Measurements from ENCODE around the gene PBX3.
A peak's percentile ranks its signal among the peaks of the same experiment; 100 is the strongest.

The PBX3 gene

GRCh38 chr9:125812403-125812802 is 65.2 kb downstream of the PBX3 start:
- H2AFZ ChIP-seq: no peak overlapping the region
- TF ChIP-seq, protein P1, sequence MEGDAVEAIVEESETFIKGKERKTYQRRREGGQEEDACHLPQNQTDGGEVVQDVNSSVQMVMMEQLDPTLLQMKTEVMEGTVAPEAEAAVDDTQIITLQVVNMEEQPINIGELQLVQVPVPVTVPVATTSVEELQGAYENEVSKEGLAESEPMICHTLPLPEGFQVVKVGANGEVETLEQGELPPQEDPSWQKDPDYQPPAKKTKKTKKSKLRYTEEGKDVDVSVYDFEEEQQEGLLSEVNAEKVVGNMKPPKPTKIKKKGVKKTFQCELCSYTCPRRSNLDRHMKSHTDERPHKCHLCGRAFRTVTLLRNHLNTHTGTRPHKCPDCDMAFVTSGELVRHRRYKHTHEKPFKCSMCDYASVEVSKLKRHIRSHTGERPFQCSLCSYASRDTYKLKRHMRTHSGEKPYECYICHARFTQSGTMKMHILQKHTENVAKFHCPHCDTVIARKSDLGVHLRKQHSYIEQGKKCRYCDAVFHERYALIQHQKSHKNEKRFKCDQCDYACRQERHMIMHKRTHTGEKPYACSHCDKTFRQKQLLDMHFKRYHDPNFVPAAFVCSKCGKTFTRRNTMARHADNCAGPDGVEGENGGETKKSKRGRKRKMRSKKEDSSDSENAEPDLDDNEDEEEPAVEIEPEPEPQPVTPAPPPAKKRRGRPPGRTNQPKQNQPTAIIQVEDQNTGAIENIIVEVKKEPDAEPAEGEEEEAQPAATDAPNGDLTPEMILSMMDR (IDR thresholded peaks at IDR 0.05): no peak
- peaks cover 24% of the 10 kb centered on the region for H3K79me2 ChIP-seq
- no peak overlapping the region for H3K27ac ChIP-seq
- no peaks in the 10 kb centered on the region for H3K9me3 ChIP-seq (ENCODE audit: control insufficient read depth, low read length)
- no peak overlapping the region for H3K4me2 ChIP-seq (ENCODE audit: low read length)
- no peaks in the 10 kb centered on the region for H3K27me3 ChIP-seq (ENCODE audit: control insufficient read depth, insufficient read depth, low read length)
- H3K4me3 ChIP-seq (ENCODE audit: low read depth, low read length): no peak overlapping the region
- no peaks in the 10 kb centered on the region for H3K36me3 ChIP-seq (ENCODE audit: control insufficient read depth, insufficient read depth, low read length)
- no peaks in the 10 kb centered on the region for H3K4me1 ChIP-seq
- no peak overlapping the region for H3K9ac ChIP-seq

DNA sequence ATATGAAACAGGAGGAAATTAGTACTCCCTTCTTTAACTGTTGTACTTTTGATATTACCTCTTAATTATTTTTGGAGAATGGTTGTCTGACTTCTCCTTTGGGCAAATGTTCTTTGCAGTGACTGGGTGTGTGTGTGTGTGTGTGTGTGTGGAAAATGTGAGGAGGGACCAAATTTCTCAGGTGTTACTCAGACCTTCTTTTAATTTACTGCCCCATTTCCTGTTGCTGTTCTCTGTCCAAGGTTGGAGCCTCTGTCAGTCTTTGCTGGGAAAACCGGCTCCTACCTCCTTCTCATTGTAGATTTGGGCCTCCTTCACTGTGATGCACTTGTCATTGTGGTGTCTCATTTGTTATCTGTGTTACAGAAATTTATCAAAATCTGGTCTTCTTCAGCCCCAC is 68.4 kb downstream of the PBX3 start:
- no peaks in the 10 kb centered on the region for H3K27me3 ChIP-seq (ENCODE audit: control insufficient read depth, insufficient read depth, low read length)
- H3K79me2 ChIP-seq: peaks cover 19% of the 10 kb centered on the region
- TF ChIP-seq, protein P1 (IDR thresholded peaks at IDR 0.05): no peak
- H3K4me3 ChIP-seq (ENCODE audit: low read depth, low read length): no peak overlapping the region
- no peaks in the 10 kb centered on the region for H3K36me3 ChIP-seq (ENCODE audit: control insufficient read depth, insufficient read depth, low read length)
- H3K27ac ChIP-seq: no peak overlapping the region
- H3K9me3 ChIP-seq (ENCODE audit: control insufficient read depth, low read length): no peaks in the 10 kb centered on the region
- no peak overlapping the region for H3K9ac ChIP-seq
- H3K4me2 ChIP-seq (ENCODE audit: low read length): no peak overlapping the region
- H2AFZ ChIP-seq: no peak overlapping the region
- no peaks in the 10 kb centered on the region for H3K4me1 ChIP-seq

- H3K4me2 ChIP-seq (ENCODE audit: low read length): no peak overlapping the region
- TF ChIP-seq, protein P1 (IDR thresholded peaks at IDR 0.05): no peak
- H3K27ac ChIP-seq: peak overlapping the region; percentile 24
- H3K4me1 ChIP-seq: no peaks in the 10 kb centered on the region
- no peak overlapping the region for H2AFZ ChIP-seq
- no peak overlapping the region for H3K4me3 ChIP-seq (ENCODE audit: low read depth, low read length)
- H3K9ac ChIP-seq: no peak overlapping the region
- H3K27me3 ChIP-seq (ENCODE audit: control insufficient read depth, insufficient read depth, low read length): no peaks in the 10 kb centered on the region
- H3K36me3 ChIP-seq (ENCODE audit: control insufficient read depth, insufficient read depth, low read length): no peaks in the 10 kb centered on the region
- peaks cover 13% of the 10 kb centered on the region for H3K79me2 ChIP-seq
- H3K9me3 ChIP-seq (ENCODE audit: control insufficient read depth, low read length): no peaks in the 10 kb centered on the region
These were observed 69.1 kb downstream of the PBX3 start for GRCh38 chr9:125816321-125816720.

GRCh38 chr9:125820100-125820804 is 73.1 kb downstream of the PBX3 start:
- Histone ChIP-seq H3K4me2 (ENCODE audit: low read length) (peak overlapping the region; percentile 63), H2AFZ (no peak overlapping the region), H3K79me2 (peaks cover 12% of the 10 kb centered on the region), H3K36me3 (ENCODE audit: control insufficient read depth, insufficient read depth, low read length) (no peaks in the 10 kb centered on the region), H3K9ac (no peak overlapping the region), H3K9me3 (ENCODE audit: control insufficient read depth, low read length) (no peaks in the 10 kb centered on the region), H3K4me3 (ENCODE audit: low read depth, low read length) (peak overlapping the region; percentile 32), H3K27me3 (ENCODE audit: control insufficient read depth, insufficient read depth, low read length) (no peaks in the 10 kb centered on the region), H3K27ac (peak overlapping the region; percentile 42), H3K4me1 (no peaks in the 10 kb centered on the region)
- TF ChIP-seq, protein P1 (IDR thresholded peaks at IDR 0.05): no peak

DNA sequence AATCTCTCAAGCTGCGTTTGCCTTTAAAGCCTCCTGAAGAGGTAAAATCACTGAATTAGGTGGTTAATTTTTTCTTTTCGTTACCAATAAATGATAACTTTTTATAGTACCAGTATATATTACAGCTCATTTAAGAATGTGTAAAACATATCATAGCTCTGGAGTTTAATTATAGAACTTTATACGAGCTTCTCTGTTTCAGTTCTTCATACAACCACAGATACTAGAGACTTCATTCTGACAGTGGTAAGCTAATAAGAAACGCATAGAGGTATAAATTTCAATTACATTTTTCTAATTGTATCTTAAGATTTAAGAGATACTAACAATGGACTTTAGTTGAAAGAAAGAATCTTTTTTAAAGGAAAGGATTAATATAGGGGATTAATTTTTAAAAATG is 73.9 kb downstream of the PBX3 start:
- Histone ChIP-seq H3K4me1 (no peaks in the 10 kb centered on the region), H3K79me2 (peaks cover 12% of the 10 kb centered on the region), H2AFZ (no peak overlapping the region), H3K9me3 (ENCODE audit: control insufficient read depth, low read length) (no peaks in the 10 kb centered on the region), H3K4me2 (ENCODE audit: low read length) (peak overlapping the region; percentile 63), H3K36me3 (ENCODE audit: control insufficient read depth, insufficient read depth, low read length) (no peaks in the 10 kb centered on the region), H3K27me3 (ENCODE audit: control insufficient read depth, insufficient read depth, low read length) (no peaks in the 10 kb centered on the region), H3K27ac (peak overlapping the region; percentile 30), H3K4me3 (ENCODE audit: low read depth, low read length) (peak overlapping the region; percentile 13), H3K9ac (no peak overlapping the region)
- TF ChIP-seq, protein P1 (IDR thresholded peaks at IDR 0.05): no peak

Data from parathyroid adenoma (tissue), 2 donors.